Neural progenitor cell (in vitro differentiated cells): ENCODE results near the gene BPIFB2. TPM values are rescaled to one million over a fixed set of nuclear protein-coding genes. Genes with fewer than 3 reads are reported as not detected.
A peak's percentile ranks its signal among the peaks of the same experiment; 100 is the strongest.
"Not testable (repeated sequence)": the region's sequence is repeated elsewhere in the genome, so short reads cannot be mapped to it uniquely, and the experiment has no call there.

ENCODE experiments used
- DNase-seq: peaks from one replicate; pipeline ENCODE4 v3.0.0-alpha.2; 2016; ENCODE audit warnings: low spot score
- H2AFZ ChIP-seq: fragments of 200-600 bp; sonication (generic); replicated peaks from 2 replicates; pipeline ENCODE4 v1.6.1; 2016; ENCODE audit warnings: antibody characterized with exemption
- H3F3A ChIP-seq: fragments of 200-600 bp; sonication (generic); 2 replicates; pipeline ENCODE4 v1.6.1; 2016; ENCODE audit warnings: antibody characterized with exemption, low read depth
- H3K27ac ChIP-seq: fragments of 200-600 bp; sonication (generic); 2 replicates; pipeline ENCODE4 v1.5.1; 2016; ENCODE audit warnings: mild to moderate bottlenecking
- H3K27me3 ChIP-seq: fragments of 200-600 bp; sonication (generic); 2 replicates; pipeline ENCODE4 v1.6.1; 2016; ENCODE audit warnings: mild to moderate bottlenecking, moderate library complexity
- H3K36me3 ChIP-seq: fragments of 200-600 bp; sonication (generic); 2 replicates; pipeline ENCODE4 v1.5.1; 2016
- H3K4me1 ChIP-seq: fragments of 200-600 bp; sonication (generic); 2 replicates; pipeline ENCODE4 v1.6.1; 2016; ENCODE audit warnings: mixed run types
- H3K4me2 ChIP-seq: fragments of 200-600 bp; sonication (generic); 2 replicates; pipeline ENCODE4 v1.6.1; 2016
- H3K4me3 ChIP-seq: fragments of 200-600 bp; sonication (generic); 2 replicates; pipeline ENCODE4 v1.5.1; 2016
- H3K79me2 ChIP-seq: fragments of 200-600 bp; sonication (generic); 2 replicates; pipeline ENCODE4 v1.6.1; 2016; ENCODE audit warnings: low read depth
- H3K9ac ChIP-seq: fragments of 200-600 bp; sonication (generic); 2 replicates; pipeline ENCODE4 v1.6.1; 2016
- H3K9me3 ChIP-seq: fragments of 200-600 bp; sonication (generic); 2 replicates; pipeline ENCODE4 v1.5.1; 2016; ENCODE audit warnings: low read depth
- H4K20me1 ChIP-seq: fragments of 200-600 bp; sonication (generic); 2 replicates; pipeline ENCODE4 v1.6.1; 2016; ENCODE audit warnings: low read depth
- H3K27ac Mint-ChIP-seq: 3 replicates; pipeline ENCODE4 v1.8.0; 2021; ENCODE audit warnings: mixed read lengths
- H3K27me3 Mint-ChIP-seq: 2 replicates; pipeline ENCODE4 v1.8.0; 2022; ENCODE audit warnings: low read depth, mild to moderate bottlenecking, inconsistent platforms, moderate library complexity, mixed read lengths; ENCODE audit not compliant: insufficient read depth
- H3K36me3 Mint-ChIP-seq: 3 replicates; pipeline ENCODE4 v1.8.0; 2021; ENCODE audit warnings: mixed read lengths
- H3K4me1 Mint-ChIP-seq: 3 replicates; pipeline ENCODE4 v1.8.0; 2021; ENCODE audit warnings: mixed read lengths
- H3K4me3 Mint-ChIP-seq: 3 replicates; pipeline ENCODE4 v1.8.0; 2021; ENCODE audit warnings: mild to moderate bottlenecking, moderate library complexity, mixed read lengths
- H3K9me3 Mint-ChIP-seq: 3 replicates; pipeline ENCODE4 v1.8.0; 2020; ENCODE audit warnings: mixed read lengths
- CTCF ChIP-seq: fragments of 200-600 bp; sonication (generic); IDR thresholded peaks from 2 replicates; pipeline ENCODE4 v1.5.1; 2017; ENCODE audit warnings: antibody characterized with exemption, mild to moderate bottlenecking
- EZH2 ChIP-seq: fragments of 200-600 bp; sonication (generic); IDR thresholded peaks from 2 replicates; pipeline ENCODE4 v1.6.1; 2017; ENCODE audit warnings: antibody characterized with exemption, mild to moderate bottlenecking, moderate library complexity
- EZH2phosphoT487 ChIP-seq: fragments of 200-600 bp; sonication (generic); IDR thresholded peaks from 2 replicates; pipeline ENCODE4 v1.6.1; 2017; ENCODE audit warnings: antibody characterized with exemption
- total RNA-seq: library from RNA; depleted of rRNA; stranded (reverse); fragments of >200 nt; gene quantifications from 2 replicates; pipeline ENCODE4 v1.2.3, GENCODE V29; 2015; ENCODE audit warnings: low replicate concordance

BPIFB2 gene
- total RNA-seq, 1 donor from 2014 or later, result not detected

GRCh38 chr20:32960222-32960518 lies 47.3 kb upstream of the BPIFB2 start:
- Histone ChIP-seq H2AFZ (no peak overlapping the region), H3K27me3 (peaks cover 14% of the 10 kb centered on the region), H4K20me1 (no peaks in the 10 kb centered on the region), H3K79me2 (no peaks in the 10 kb centered on the region), H3K4me2 (no peak overlapping the region), H3K4me1 (no peaks in the 10 kb centered on the region), H3F3A (no peaks in the 10 kb centered on the region), H3K36me3 (no peaks in the 10 kb centered on the region), H3K27ac (no peak overlapping the region), H3K9ac (no peak overlapping the region), H3K9me3 (peaks cover 11% of the 10 kb centered on the region), H3K4me3 (no peak overlapping the region)
- Mint-ChIP-seq H3K4me3 (no peak overlapping the region), H3K27ac (no peak overlapping the region), H3K4me1 (no peaks in the 10 kb centered on the region), H3K9me3 (peaks cover 9% of the 10 kb centered on the region), H3K27me3 (peaks cover 13% of the 10 kb centered on the region), H3K36me3 (no peaks in the 10 kb centered on the region)
- no peak for TF ChIP-seq CTCF
- no peak for TF ChIP-seq EZH2
- no peak for TF ChIP-seq EZH2phosphoT487
- no peak for DNase-seq

- H3K4me3 Mint-ChIP-seq, result peak overlapping the region; percentile 43
- Histone ChIP-seq H3K4me2 (no peak overlapping the region), H3K4me3 (no peak overlapping the region), H3K9ac (no peak overlapping the region), H3K27me3 (peaks cover 5% of the 10 kb centered on the region), H3K9me3 (peaks cover 6% of the 10 kb centered on the region), H2AFZ (no peak overlapping the region), H3F3A (no peaks in the 10 kb centered on the region), H3K79me2 (no peaks in the 10 kb centered on the region), H3K4me1 (no peaks in the 10 kb centered on the region), H4K20me1 (no peaks in the 10 kb centered on the region), H3K27ac (no peak overlapping the region), H3K36me3 (no peaks in the 10 kb centered on the region)
- no peak for DNase-seq
- peak overlapping the region; percentile 78 for H3K27ac Mint-ChIP-seq
- TF ChIP-seq EZH2 (no peak), CTCF (no peak)
- peaks cover 9% of the 10 kb centered on the region for H3K9me3 Mint-ChIP-seq
- H3K36me3 Mint-ChIP-seq, result no peaks in the 10 kb centered on the region
- H3K4me1 Mint-ChIP-seq, result no peaks in the 10 kb centered on the region
- peaks cover 13% of the 10 kb centered on the region for H3K27me3 Mint-ChIP-seq
These were observed 46.4 kb upstream of the BPIFB2 start for GRCh38 chr20:32960849-32961731.

GRCh38 chr20:32962053-32962452 lies 45.5 kb upstream of the BPIFB2 start:
- Histone ChIP-seq H3K36me3 (no peaks in the 10 kb centered on the region), H3K4me3 (no peak overlapping the region), H3K9ac (no peak overlapping the region), H3K27me3 (no peaks in the 10 kb centered on the region), H2AFZ (no peak overlapping the region), H3K9me3 (no peaks in the 10 kb centered on the region), H3K4me1 (no peaks in the 10 kb centered on the region), H3F3A (no peaks in the 10 kb centered on the region), H3K27ac (no peak overlapping the region), H3K79me2 (no peaks in the 10 kb centered on the region), H4K20me1 (no peaks in the 10 kb centered on the region), H3K4me2 (no peak overlapping the region)
- no peaks in the 10 kb centered on the region for H3K36me3 Mint-ChIP-seq
- peaks cover 13% of the 10 kb centered on the region for H3K27me3 Mint-ChIP-seq
- no peak for TF ChIP-seq EZH2
- no peak for TF ChIP-seq EZH2phosphoT487
- no peak for TF ChIP-seq CTCF
- DNase-seq, result no peak
- no peak overlapping the region for H3K27ac Mint-ChIP-seq
- H3K9me3 Mint-ChIP-seq, result peaks cover 5% of the 10 kb centered on the region
- H3K4me1 Mint-ChIP-seq, result no peaks in the 10 kb centered on the region
- no peak overlapping the region for H3K4me3 Mint-ChIP-seq

- H3K79me2 ChIP-seq, H4K20me1 ChIP-seq, H3K36me3 ChIP-seq, H2AFZ ChIP-seq, DNase-seq, H3K4me1 Mint-ChIP-seq, H3K9me3 Mint-ChIP-seq, H3K9ac ChIP-seq, H3K9me3 ChIP-seq, H3K4me1 ChIP-seq, H3K36me3 Mint-ChIP-seq, H3K27me3 ChIP-seq, H3F3A ChIP-seq, H3K4me2 ChIP-seq, H3K27ac ChIP-seq, H3K4me3 Mint-ChIP-seq, H3K4me3 ChIP-seq: not testable (repeated sequence)
- H3K27ac Mint-ChIP-seq, result peak overlapping the region; percentile 25
- H3K27me3 Mint-ChIP-seq, result peaks cover 11% of the 10 kb centered on the region
These were observed 44.9 kb upstream of the BPIFB2 start for GRCh38 chr20:32962646-32963045.
